HepG2 (cell line): ENCODE data around the gene TBC1D4. TPM values are rescaled to one million over a fixed set of nuclear protein-coding genes. Genes with fewer than 3 reads are reported as not detected.
A peak's percentile ranks its signal among the peaks of the same experiment; 100 is the strongest.

Source experiments
- ASH2L ChIP-seq: fragments of 300-600, 200-600 bp; sonication (generic); IDR thresholded peaks from 2 replicates; pipeline ENCODE4 v1.7.0; 2017; ENCODE audit warnings: low read depth, mild to moderate bottlenecking, moderate library complexity, mixed read lengths, low read length; ENCODE audit not compliant: insufficient read length
- CTCF ChIP-seq: sonication (generic); formaldehyde crosslinking; IDR thresholded peaks from 2 replicates; pipeline ENCODE4 v1.5.0; 2020; ENCODE audit warnings: mild to moderate bottlenecking, missing genetic modification reagents, moderate library complexity
- EEA1 ChIP-seq: sonication (generic); formaldehyde crosslinking; IDR thresholded peaks from 2 replicates; pipeline ENCODE4 v1.5.1; 2020; ENCODE audit warnings: mild to moderate bottlenecking, missing genetic modification reagents, borderline replicate concordance
- JUNB ChIP-seq: sonication (generic); formaldehyde crosslinking; IDR thresholded peaks from 2 replicates; pipeline ENCODE4 v1.8.0; 2022; ENCODE audit warnings: missing genetic modification reagents, mild to moderate bottlenecking, borderline replicate concordance
- MBD4 ChIP-seq: IDR thresholded peaks from 2 replicates; pipeline ENCODE4 v1.6.1; 2012; ENCODE audit warnings: low read length, inconsistent platforms, borderline replicate concordance
- PHF21A ChIP-seq: sonication (generic); formaldehyde crosslinking; IDR thresholded peaks from 2 replicates; pipeline ENCODE4 v1.5.0; 2020; ENCODE audit warnings: mild to moderate bottlenecking, missing genetic modification reagents
- REL ChIP-seq: sonication (generic); formaldehyde crosslinking; conservative IDR thresholded peaks from 2 replicates; pipeline ENCODE4 v1.8.0; 2022; ENCODE audit warnings: mild to moderate bottlenecking, missing genetic modification reagents, moderate library complexity
- RFX1 ChIP-seq: fragments of 450-650 bp; IDR thresholded peaks from 2 replicates; pipeline ENCODE4 v1.6.1; 2017
- TSC22D2 ChIP-seq: sonication (generic); formaldehyde crosslinking; IDR thresholded peaks from 2 replicates; pipeline ENCODE4 v1.5.1; 2020; ENCODE audit warnings: missing genetic modification reagents, mild to moderate bottlenecking, borderline replicate concordance
- ZNF136 ChIP-seq: sonication (generic); formaldehyde crosslinking; IDR thresholded peaks from 2 replicates; pipeline ENCODE4 v1.8.1; 2022; ENCODE audit warnings: low read depth, mild to moderate bottlenecking, moderate library complexity, missing genetic modification reagents
- ZNF354B ChIP-seq: sonication (generic); formaldehyde crosslinking; IDR thresholded peaks from 2 replicates; pipeline ENCODE4 v1.8.0; 2022; ENCODE audit warnings: mild to moderate bottlenecking, missing genetic modification reagents
- ZNF484 ChIP-seq: sonication (generic); formaldehyde crosslinking; IDR thresholded peaks from 2 replicates; pipeline ENCODE4 v1.5.1; 2020; ENCODE audit warnings: mild to moderate bottlenecking, low read depth, missing genetic modification reagents, borderline replicate concordance
- ZNF761 ChIP-seq: sonication (generic); formaldehyde crosslinking; conservative IDR thresholded peaks from 2 replicates; pipeline ENCODE4 v1.4.0; 2020; ENCODE audit warnings: mild to moderate bottlenecking, missing genetic modification reagents
- polyA plus RNA-seq, 8 experiments: library from polyadenylated mRNA; depleted of rRNA in 3 of 8; stranded (reverse) in 7 of 8; unstranded in 1 of 8; fragments of >200 nt; fragmentation: Illumina TruSeq in 4 of 8; extraction: Trizol in 4 of 8; gene quantifications; 2 replicates each; pipeline versions ENCODE4 v1.2.1 to v1.2.3, GENCODE V29; 2011 to 2016; ENCODE audit warnings: low read depth in 4 of 8, missing spikeins in 1 of 8, mixed read lengths in 1 of 8; ENCODE audit not compliant: insufficient read depth in 1 of 8
- total RNA-seq, 5 experiments: library from RNA; depleted of rRNA; stranded (reverse); fragments of >200 nt; fragmentation: Illumina TruSeq; extraction: Trizol; gene quantifications; 2 replicates each; pipeline ENCODE4 v1.2.3, GENCODE V29; 2016; ENCODE audit warnings: low read depth in 1 of 5
- TF ChIP-seq, protein P1 (sequence below): sonication (generic); formaldehyde crosslinking; IDR thresholded peaks from 2 replicates; pipeline ENCODE4 v1.5.0; 2020; ENCODE audit warnings: missing genetic modification reagents
- TF ChIP-seq, protein P2 (sequence below): sonication (generic); formaldehyde crosslinking; IDR thresholded peaks from 2 replicates; pipeline ENCODE4 v1.4.0; 2020; ENCODE audit warnings: missing genetic modification reagents, borderline replicate concordance
- TF ChIP-seq, protein P3 (sequence below): sonication (generic); formaldehyde crosslinking; IDR thresholded peaks from 2 replicates; pipeline ENCODE4 v1.8.1; 2023; ENCODE audit warnings: mild to moderate bottlenecking, missing genetic modification reagents
- TF ChIP-seq, protein P4 (sequence below): sonication (generic); formaldehyde crosslinking; IDR thresholded peaks from 2 replicates; pipeline ENCODE4 v1.4.0; 2020; ENCODE audit warnings: mild to moderate bottlenecking, missing genetic modification reagents, borderline replicate concordance

Gene TBC1D4
- total and polyA plus RNA-seq, 2 of the 13 experiments (the other 11 are each of a cell fraction or from before 2014, with no cell fraction given): 35.9 to 64.4 TPM

GRCh38 chr13:75458696-75459422 lies 23.1 kb downstream of the TBC1D4 start (continued):
- no peak for TF ChIP-seq TSC22D2
- TF ChIP-seq ZNF354B (CRISPR knock-in tag): no peak
- 0 out of 2 replicates have a peak, but pooled peaks have one; percentile 53 for TF ChIP-seq JUNB (CRISPR knock-in tag)
- TF ChIP-seq RFX1: no peak
- TF ChIP-seq REL (CRISPR knock-in tag): no peak
- TF ChIP-seq, protein P1, sequence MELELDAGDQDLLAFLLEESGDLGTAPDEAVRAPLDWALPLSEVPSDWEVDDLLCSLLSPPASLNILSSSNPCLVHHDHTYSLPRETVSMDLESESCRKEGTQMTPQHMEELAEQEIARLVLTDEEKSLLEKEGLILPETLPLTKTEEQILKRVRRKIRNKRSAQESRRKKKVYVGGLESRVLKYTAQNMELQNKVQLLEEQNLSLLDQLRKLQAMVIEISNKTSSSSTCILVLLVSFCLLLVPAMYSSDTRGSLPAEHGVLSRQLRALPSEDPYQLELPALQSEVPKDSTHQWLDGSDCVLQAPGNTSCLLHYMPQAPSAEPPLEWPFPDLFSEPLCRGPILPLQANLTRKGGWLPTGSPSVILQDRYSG (CRISPR knock-in tag): no peak
- no peak; the same call in 1 of the 2 replicates for TF ChIP-seq ZNF761 (CRISPR knock-in tag)
- TF ChIP-seq, protein P2, sequence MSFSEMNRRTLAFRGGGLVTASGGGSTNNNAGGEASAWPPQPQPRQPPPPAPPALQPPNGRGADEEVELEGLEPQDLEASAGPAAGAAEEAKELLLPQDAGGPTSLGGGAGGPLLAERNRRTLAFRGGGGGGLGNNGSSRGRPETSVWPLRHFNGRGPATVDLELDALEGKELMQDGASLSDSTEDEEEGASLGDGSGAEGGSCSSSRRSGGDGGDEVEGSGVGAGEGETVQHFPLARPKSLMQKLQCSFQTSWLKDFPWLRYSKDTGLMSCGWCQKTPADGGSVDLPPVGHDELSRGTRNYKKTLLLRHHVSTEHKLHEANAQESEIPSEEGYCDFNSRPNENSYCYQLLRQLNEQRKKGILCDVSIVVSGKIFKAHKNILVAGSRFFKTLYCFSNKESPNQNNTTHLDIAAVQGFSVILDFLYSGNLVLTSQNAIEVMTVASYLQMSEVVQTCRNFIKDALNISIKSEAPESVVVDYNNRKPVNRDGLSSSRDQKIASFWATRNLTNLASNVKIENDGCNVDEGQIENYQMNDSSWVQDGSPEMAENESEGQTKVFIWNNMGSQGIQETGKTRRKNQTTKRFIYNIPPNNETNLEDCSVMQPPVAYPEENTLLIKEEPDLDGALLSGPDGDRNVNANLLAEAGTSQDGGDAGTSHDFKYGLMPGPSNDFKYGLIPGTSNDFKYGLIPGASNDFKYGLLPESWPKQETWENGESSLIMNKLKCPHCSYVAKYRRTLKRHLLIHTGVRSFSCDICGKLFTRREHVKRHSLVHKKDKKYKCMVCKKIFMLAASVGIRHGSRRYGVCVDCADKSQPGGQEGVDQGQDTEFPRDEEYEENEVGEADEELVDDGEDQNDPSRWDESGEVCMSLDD (CRISPR knock-in tag): no peak
- TF ChIP-seq, protein P3, sequence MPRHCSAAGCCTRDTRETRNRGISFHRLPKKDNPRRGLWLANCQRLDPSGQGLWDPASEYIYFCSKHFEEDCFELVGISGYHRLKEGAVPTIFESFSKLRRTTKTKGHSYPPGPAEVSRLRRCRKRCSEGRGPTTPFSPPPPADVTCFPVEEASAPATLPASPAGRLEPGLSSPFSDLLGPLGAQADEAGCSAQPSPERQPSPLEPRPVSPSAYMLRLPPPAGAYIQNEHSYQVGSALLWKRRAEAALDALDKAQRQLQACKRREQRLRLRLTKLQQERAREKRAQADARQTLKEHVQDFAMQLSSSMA (CRISPR knock-in tag): no peak
- TF ChIP-seq ASH2L: peak; percentile 81
- TF ChIP-seq PHF21A (CRISPR knock-in tag): peak; percentile 82; the same call in 1 of the 2 replicates
- TF ChIP-seq, protein P4, sequence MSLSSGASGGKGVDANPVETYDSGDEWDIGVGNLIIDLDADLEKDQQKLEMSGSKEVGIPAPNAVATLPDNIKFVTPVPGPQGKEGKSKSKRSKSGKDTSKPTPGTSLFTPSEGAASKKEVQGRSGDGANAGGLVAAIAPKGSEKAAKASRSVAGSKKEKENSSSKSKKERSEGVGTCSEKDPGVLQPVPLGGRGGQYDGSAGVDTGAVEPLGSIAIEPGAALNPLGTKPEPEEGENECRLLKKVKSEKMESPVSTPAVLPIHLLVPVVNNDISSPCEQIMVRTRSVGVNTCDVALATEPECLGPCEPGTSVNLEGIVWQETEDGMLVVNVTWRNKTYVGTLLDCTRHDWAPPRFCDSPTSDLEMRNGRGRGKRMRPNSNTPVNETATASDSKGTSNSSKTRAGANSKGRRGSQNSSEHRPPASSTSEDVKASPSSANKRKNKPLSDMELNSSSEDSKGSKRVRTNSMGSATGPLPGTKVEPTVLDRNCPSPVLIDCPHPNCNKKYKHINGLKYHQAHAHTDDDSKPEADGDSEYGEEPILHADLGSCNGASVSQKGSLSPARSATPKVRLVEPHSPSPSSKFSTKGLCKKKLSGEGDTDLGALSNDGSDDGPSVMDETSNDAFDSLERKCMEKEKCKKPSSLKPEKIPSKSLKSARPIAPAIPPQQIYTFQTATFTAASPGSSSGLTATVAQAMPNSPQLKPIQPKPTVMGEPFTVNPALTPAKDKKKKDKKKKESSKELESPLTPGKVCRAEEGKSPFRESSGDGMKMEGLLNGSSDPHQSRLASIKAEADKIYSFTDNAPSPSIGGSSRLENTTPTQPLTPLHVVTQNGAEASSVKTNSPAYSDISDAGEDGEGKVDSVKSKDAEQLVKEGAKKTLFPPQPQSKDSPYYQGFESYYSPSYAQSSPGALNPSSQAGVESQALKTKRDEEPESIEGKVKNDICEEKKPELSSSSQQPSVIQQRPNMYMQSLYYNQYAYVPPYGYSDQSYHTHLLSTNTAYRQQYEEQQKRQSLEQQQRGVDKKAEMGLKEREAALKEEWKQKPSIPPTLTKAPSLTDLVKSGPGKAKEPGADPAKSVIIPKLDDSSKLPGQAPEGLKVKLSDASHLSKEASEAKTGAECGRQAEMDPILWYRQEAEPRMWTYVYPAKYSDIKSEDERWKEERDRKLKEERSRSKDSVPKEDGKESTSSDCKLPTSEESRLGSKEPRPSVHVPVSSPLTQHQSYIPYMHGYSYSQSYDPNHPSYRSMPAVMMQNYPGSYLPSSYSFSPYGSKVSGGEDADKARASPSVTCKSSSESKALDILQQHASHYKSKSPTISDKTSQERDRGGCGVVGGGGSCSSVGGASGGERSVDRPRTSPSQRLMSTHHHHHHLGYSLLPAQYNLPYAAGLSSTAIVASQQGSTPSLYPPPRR (CRISPR knock-in tag): peak; percentile 89; the same call in 1 of the 2 replicates
- no peak for TF ChIP-seq ZNF136 (CRISPR knock-in tag)
- no peak for TF ChIP-seq ZNF484 (CRISPR knock-in tag)
- TF ChIP-seq MBD4: peak; percentile 82; the same call in 1 of the 2 replicates
- TF ChIP-seq CTCF (CRISPR knock-in tag): no peak
- no peak for TF ChIP-seq EEA1
